ENCODE measurements around the gene CACNA1H.
"Not testable (repeated sequence)": the region's sequence is repeated elsewhere in the genome, so short reads cannot be mapped to it uniquely, and the experiment has no call there.

Gene CACNA1H

DNA sequence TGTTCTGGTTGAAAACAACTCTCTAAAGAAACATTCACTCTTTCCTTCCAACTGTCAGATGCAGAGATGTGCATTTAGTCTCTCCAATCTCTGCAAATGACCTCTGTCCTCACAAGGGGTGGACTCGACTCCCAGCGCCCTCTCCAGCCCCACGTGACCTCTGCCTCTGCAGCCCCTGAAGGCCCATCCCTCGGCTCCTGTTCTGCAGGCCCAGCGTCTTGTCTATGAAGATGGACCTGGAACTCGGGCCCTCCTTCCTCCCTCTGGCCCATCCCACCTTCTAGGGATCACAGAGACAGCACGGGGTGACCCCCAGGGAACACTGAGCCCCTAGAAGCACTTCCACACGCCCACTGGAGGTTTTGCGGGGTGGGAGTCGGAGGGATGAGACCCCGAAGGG, 90.5 kb downstream of the CACNA1H start:
- in situ Hi-C loops (cut with MboI; ENCODE audit: low sequenced_read_pairs): not testable (repeated sequence)

GRCh38 chr16:1243907-1244850, 91.3 kb downstream of the CACNA1H start:
- in situ Hi-C loops (cut with MboI; ENCODE audit: low sequenced_read_pairs): not testable (repeated sequence)

DNA sequence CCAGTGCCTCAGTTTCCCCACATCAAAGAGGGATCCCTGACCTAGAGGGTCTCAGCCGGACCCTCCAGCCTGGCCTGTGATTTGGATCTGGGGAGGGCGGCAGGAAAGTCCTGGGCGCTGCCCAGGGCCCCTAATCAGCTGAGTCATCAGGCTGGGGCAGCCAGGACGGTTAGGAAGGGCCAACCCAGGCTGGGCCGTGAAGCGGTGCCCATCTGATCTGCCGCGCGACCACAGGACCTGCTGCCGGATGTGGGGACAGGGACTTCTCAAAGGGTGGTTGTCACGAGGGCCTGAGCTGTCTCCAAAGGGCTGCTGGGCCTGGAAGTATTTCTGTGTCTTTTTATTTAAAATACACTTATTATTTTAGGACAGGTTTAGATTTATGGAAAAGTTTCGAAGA, 92.0 kb downstream of the CACNA1H start:
- in situ Hi-C loops (cut with MboI; ENCODE audit: low sequenced_read_pairs): no loop called here

DNA sequence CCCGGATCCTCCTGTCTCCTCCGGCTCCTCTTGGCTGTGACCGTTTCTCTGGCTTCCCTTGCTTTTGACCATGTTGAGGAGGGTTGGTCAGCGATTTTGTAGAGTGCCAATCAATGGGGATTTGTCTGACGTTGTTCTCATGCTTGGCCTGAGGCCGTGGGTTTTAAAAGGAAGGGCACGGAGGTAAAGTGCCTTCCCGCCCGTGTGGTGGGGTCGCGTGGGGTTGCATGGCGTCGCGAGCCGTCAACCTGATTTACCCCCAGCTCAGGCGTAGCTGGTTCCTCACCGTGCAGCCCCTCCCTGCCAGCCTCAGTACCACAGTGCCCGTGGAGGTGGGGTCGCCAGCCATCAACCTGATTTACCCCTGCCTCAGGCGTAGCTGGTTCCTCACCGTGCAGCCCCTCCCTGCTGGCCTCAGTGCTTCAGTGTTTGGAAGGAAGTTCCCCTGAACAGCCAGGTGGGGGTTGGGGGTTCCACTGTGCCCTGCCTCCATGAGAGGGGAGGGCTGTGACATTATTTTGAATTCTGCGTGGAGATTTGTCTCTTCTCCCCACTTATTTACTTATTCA, 92.6 kb downstream of the CACNA1H start:
- in situ Hi-C loops (cut with MboI; ENCODE audit: low sequenced_read_pairs): no loop called here

- in situ Hi-C loops (cut with MboI; ENCODE audit: low sequenced_read_pairs): not testable (repeated sequence)
Measured at GRCh38 chr16:1247903-1248537, 95.1 kb downstream of the CACNA1H start.

DNA sequence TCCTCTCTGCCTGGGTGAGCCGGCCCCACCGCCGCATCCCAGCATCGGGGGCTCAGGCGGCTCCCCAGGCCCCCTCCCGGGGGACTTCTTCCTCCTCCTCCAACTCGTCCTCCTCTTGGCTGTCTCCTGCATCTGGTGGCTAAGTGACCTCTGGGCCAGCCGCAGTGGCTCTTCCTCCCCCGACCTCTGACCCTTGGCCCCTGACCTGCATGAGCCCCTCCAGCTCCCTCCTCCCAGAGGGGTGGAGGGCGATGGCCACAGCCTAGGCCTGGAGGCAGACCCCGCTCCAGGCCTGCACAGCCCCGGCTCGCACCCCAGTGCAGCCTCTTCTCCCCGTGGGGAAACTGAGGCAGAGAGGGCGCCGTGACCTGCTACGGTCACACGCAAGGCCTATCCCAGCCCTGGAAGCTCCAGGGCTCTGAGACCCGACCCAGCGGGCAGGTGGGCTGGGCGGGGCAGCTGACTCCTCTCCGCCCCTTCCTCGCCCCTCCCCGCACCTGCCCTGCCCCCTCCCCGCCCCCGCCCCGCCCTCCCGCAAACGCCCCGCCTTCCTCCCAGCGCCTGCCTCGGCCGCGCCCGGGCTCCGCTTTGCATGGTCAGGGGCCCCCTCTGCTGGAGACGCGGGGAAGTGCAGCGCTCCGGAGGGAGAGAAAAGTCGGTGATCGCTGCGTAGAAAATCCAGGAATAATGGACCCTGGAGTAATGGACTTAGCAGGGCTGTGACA, 96.3 kb downstream of the CACNA1H start:
- in situ Hi-C loops (cut with MboI; ENCODE audit: low sequenced_read_pairs): not testable (repeated sequence)

- in situ Hi-C loops (cut with MboI; ENCODE audit: low sequenced_read_pairs): not testable (repeated sequence)
Measured at GRCh38 chr16:1253701-1254364, 100.9 kb downstream of the CACNA1H start.

GRCh38 chr16:1254821-1255220, 101.9 kb downstream of the CACNA1H start:
- in situ Hi-C loops (cut with MboI; ENCODE audit: low sequenced_read_pairs): not testable (repeated sequence)

- in situ Hi-C loops (cut with MboI; ENCODE audit: low sequenced_read_pairs): not testable (repeated sequence)
Measured at GRCh38 chr16:1255276-1256122, 102.6 kb downstream of the CACNA1H start, which contains the start of gene TPSD1. Gene TPSD1, plus strand, starts transcription at chr16:1256069. Its CDS starts 212 bp downstream, at chr16:1256281.

DNA sequence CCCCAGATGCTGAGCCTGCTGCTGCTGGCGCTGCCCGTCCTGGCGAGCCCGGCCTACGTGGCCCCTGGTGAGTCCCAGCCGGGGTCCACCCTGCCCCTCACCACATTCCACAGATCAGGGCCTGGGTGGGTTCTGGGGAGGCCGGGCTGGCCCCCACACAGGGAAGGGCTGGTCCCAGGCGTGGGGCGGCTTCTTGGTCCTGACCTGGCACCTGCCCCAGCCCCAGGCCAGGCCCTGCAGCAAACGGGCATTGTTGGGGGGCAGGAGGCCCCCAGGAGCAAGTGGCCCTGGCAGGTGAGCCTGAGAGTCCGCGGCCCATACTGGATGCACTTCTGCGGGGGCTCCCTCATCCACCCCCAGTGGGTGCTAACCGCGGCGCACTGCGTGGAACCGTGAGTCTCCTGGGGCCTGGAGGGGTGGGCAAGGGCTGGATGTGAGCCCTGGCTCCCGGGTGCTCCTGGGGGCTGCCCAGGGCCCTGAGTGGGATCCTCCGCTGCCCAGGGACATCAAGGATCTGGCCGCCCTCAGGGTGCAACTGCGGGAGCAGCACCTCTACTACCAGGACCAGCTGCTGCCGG, 103.5 kb downstream of the CACNA1H start:
- in situ Hi-C loops (cut with MboI; ENCODE audit: low sequenced_read_pairs): not testable (repeated sequence)

GRCh38 chr16:1256874-1257322, 104.0 kb downstream of the CACNA1H start:
- in situ Hi-C loops (cut with MboI; ENCODE audit: low sequenced_read_pairs): no loop called here

DNA sequence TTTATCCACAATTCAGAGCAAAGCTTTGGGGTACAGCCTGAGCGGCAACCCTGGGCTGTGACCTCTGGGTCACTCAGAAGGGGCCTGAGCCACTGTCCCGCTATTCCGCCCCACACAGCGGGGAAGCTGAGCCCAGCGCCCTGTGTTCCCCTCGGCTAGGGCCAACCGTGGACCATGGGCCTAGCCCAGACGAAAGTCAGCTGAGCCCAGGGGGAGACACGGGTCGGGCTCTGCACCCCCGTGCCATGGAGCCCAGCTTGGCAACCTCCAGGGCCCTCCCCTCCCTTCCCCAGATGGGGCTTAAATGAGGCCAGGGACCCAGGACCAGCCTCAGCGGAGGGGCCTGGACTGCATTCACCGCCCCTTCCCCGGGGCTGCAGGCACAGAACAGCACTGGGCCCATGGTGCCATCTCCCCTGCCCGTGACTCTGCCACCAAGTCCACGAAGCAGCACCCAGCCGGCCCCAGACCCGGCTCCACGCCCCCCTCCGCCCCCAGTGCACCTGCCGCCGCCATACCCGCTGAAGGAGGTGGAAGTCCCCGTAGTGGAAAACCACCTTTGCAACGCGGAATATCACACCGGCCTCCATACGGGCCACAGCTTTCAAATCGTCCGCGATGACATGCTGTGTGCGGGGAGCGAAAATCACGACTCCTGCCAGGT, 104.8 kb downstream of the CACNA1H start:
- in situ Hi-C loops (cut with MboI; ENCODE audit: low sequenced_read_pairs): no loop called here

DNA sequence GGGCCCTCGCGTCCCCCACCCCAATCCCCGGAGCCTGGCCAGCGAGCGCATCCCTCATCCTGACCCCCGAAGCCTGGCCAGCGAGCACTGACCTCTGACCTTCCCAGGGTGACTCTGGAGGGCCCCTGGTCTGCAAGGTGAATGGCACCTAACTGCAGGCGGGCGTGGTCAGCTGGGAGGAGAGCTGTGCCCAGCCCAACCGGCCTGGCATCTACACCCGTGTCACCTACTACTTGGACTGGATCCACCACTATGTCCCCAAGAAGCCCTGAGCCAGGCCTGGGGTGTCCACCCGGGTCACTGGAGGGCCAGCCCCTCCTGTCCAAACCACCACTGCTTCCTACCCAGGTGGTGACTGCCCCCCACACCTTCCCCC, 105.3 kb downstream of the CACNA1H start:
- in situ Hi-C loops (cut with MboI; ENCODE audit: low sequenced_read_pairs): no loop called here

- in situ Hi-C loops (cut with MboI; ENCODE audit: low sequenced_read_pairs): no loop called here
Measured at GRCh38 chr16:1258906-1259759, 106.2 kb downstream of the CACNA1H start.

DNA sequence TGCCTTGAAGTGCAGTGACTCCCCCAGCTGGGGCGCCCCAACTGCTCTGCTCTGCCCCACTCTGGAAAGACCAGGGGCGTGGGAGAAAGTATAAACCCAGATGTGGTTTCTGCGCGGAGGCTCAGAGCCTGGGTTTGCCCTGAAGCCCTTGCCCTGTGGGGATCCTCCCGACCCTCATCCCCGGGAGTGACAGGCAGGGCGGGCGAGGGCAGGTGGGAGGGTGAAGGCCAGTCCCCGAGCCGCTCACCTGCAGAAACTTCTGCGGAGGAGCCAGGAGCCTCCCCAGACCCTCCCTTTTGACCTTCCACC, 106.8 kb downstream of the CACNA1H start:
- in situ Hi-C loops (cut with MboI; ENCODE audit: low sequenced_read_pairs): no loop called here

GRCh38 chr16:1260101-1260680, 107.3 kb downstream of the CACNA1H start:
- in situ Hi-C loops (cut with MboI; ENCODE audit: low sequenced_read_pairs): no loop called here

DNA sequence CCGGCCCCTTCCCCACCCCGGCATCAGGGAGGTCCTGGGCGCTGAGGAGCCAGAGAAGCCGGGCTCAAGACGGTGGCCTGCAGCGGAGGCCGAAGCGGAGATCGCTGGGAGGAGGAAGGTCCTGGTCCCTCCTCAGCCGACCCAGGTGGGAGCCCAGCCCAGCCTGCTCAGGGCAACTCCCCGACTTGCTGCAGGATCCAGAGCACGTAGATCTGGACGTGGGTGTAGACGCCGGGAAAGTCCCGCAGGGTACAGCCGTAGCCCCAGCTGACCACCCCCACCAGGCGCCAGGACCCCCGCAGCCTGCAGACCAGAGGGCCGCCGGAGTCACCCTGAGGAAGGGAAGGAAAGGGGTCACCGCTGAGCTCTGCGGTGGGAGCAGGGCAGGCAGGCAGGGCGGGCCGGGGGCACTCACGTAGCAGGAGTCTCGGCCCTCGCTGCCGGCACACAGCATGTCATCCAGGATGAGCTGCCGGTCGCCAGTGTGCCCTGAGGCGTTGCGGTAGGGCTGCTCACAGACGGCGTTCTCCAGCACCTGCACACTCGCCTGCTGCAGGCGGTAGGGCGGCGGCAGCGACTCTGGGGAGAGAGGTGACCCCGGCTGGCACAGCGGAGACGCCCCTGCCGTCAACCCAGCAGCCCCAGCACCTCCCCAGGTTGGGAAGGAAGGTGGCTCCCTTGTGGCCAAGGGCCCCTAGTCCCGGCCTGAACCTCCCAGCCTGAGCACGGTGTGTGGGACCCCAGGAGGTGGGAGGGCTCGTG, 108.4 kb downstream of the CACNA1H start:
- in situ Hi-C loops (cut with MboI; ENCODE audit: low sequenced_read_pairs): no loop called here

All from hTERT RPE-1 (cell line).